ENCODE measurements around the gene TRIM64. TPM values are rescaled to one million over a fixed set of nuclear protein-coding genes. Genes with fewer than 3 reads are reported as not detected.
"Not testable (repeated sequence)": the region's sequence is repeated elsewhere in the genome, so short reads cannot be mapped to it uniquely, and the experiment has no call there.

Gene TRIM64
- total RNA-seq, result not detected in 2 replicates

- DNase-seq, result not testable (repeated sequence)
Measured at GRCh38 chr11:89965737-89966136, at the start of gene TRIM64. TSS of gene TRIM64 (plus strand) at chr11:89966037. CDS start at chr11:89968504, 2,467 bp downstream.

GRCh38 chr11:89922195-89922660, 43.6 kb upstream of the TRIM64 start, which contains the start of gene TRIM49D1:
TSS of gene TRIM49D1 (minus strand) at chr11:89922245. CDS start at chr11:89917710, 4,535 bp downstream.
- DNase-seq, result no peak

GRCh38 chr11:89923764-89924163, 42.1 kb upstream of the TRIM64 start, which contains the start of gene TRIM49D2:
TSS of gene TRIM49D2 (plus strand) at chr11:89924064. CDS start at chr11:89926762, 2,698 bp downstream.
- not testable (repeated sequence) for DNase-seq

GRCh38 chr11:89960833-89961232, 5.0 kb upstream of the TRIM64 start:
- not testable (repeated sequence) for DNase-seq

Other genes starting within 250 kb of the TRIM64 start
- under 0.01 TPM in 1 of 2 replicates, not detected in the other for gene TRIM49, start 157.5 kb upstream of the TRIM64 start, total RNA-seq
- not detected in 2 replicates for gene TRIM64B, start 87.5 kb upstream of the TRIM64 start, total RNA-seq
- 0.17 TPM in 1 of 2 replicates, not detected in the other for gene TRIM49D1, start 43.8 kb upstream of the TRIM64 start, total RNA-seq
- not detected in 2 replicates for gene TRIM49D2, start 42.0 kb upstream of the TRIM64 start, total RNA-seq
- gene TRIM49C, start 65.1 kb downstream of the TRIM64 start, total RNA-seq, result not detected in 2 replicates
- not detected in 2 replicates for gene UBTFL1, start 119.9 kb downstream of the TRIM64 start, total RNA-seq
- 0.33 and 0.68 TPM in 2 replicates for gene NAALAD2, start 168.6 kb downstream of the TRIM64 start, total RNA-seq

Data from dermis blood vessel endothelial cell (primary cell).